H1 (cell line): Measurements from ENCODE around the gene SGO1. TPM values are rescaled to one million over a fixed set of nuclear protein-coding genes. Genes with fewer than 3 reads are reported as not detected.

Source experiments
- ASH2L ChIP-seq: fragments of 200-600, 300-600 bp; sonication (generic); IDR thresholded peaks from one replicate; pipeline ENCODE4 v1.7.1; 2017; ENCODE audit warnings: low read length
- CHD2 ChIP-seq: IDR thresholded peaks from 2 replicates; pipeline ENCODE4 v1.6.1; 2012; ENCODE audit warnings: low read length, improper control_type of control experiment
- CTBP2 ChIP-seq: IDR thresholded peaks from 2 replicates; pipeline ENCODE4 v1.7.0; 2011; ENCODE audit warnings: borderline replicate concordance, mild to moderate bottlenecking, moderate library complexity, mixed read lengths, low read length; ENCODE audit not compliant: insufficient read depth, insufficient read length
- GTF2F1 ChIP-seq: IDR thresholded peaks from 2 replicates; pipeline ENCODE4 v1.6.1; 2012; ENCODE audit warnings: low read depth, low read length, improper control_type of control experiment, borderline replicate concordance
- HDAC2 ChIP-seq, 2 experiments: fragments of 300-600 bp in 1 of 2; sonication (generic) in 1 of 2; IDR thresholded peaks; 2 replicates each; pipeline ENCODE4 v1.6.1; 2011 to 2012; ENCODE audit warnings: low read depth in 2 of 2, low read length in 2 of 2, mild to moderate bottlenecking in 2 of 2, moderate library complexity in 2 of 2, borderline replicate concordance in 1 of 2, inconsistent platforms in 1 of 2
- JUN ChIP-seq: IDR thresholded peaks from 2 replicates; pipeline ENCODE4 v1.6.1; 2011; ENCODE audit warnings: low read depth, mild to moderate bottlenecking, improper control_type of control experiment, low read length
- KDM1A ChIP-seq: fragments of 200-600, 300-600 bp; sonication (generic); IDR thresholded peaks from 2 replicates; pipeline ENCODE4 v1.7.1; 2016; ENCODE audit warnings: mild to moderate bottlenecking, low read length, borderline replicate concordance
- NRF1 ChIP-seq: IDR thresholded peaks from 2 replicates; pipeline ENCODE4 v1.6.1; 2011; ENCODE audit warnings: mild to moderate bottlenecking, low read depth, low read length, improper control_type of control experiment
- SIN3A ChIP-seq, 2 experiments: IDR thresholded peaks in 1 of 2; conservative IDR thresholded peaks in 1 of 2; 2 replicates each; pipeline ENCODE4 v1.6.1; 2011 to 2012; ENCODE audit warnings: low read length in 2 of 2, improper control_type of control experiment in 1 of 2, low read depth in 1 of 2, mild to moderate bottlenecking in 1 of 2
- SP4 ChIP-seq: IDR thresholded peaks from 2 replicates; pipeline ENCODE4 v1.6.1; 2012; ENCODE audit warnings: low read length, inconsistent platforms
- SRF ChIP-seq: IDR thresholded peaks from 2 replicates; pipeline ENCODE4 v1.6.1; 2011; ENCODE audit warnings: mild to moderate bottlenecking, low read depth, low read length, moderate library complexity
- TAF7 ChIP-seq: optimal IDR thresholded peaks from 2 replicates; pipeline ENCODE3; 2011; ENCODE audit warnings: low read depth, mild to moderate bottlenecking, inconsistent platforms, low read length, moderate library complexity, borderline replicate concordance
- polyA plus RNA-seq, 7 experiments: library from polyadenylated mRNA; depleted of rRNA in 3 of 7; stranded (reverse) in 5 of 7; unstranded in 2 of 7; fragments of >200 nt in 5 of 7; fragments of 200-250 nt in 2 of 7; gene quantifications; 1 replicate in 5 of 7; 2 replicates in 1 of 7; 4 replicates in 1 of 7; pipeline versions ENCODE4 v1.2.1 to v1.2.3, GENCODE V29; 2011 to 2013; ENCODE audit warnings: missing spikeins in 2 of 7, mixed read lengths in 2 of 7
- total RNA-seq: library from RNA; stranded (reverse); fragmentation: NEBNext Ultra II Directional; extraction: Animal tissue kit (Norgen Biotek cat#: 25700); gene quantifications from 2 replicates; pipeline ENCODE4 v1.2.1, GENCODE V29; 2021
- TF ChIP-seq, protein P1 (sequence below): IDR thresholded peaks from 2 replicates; pipeline ENCODE4 v1.6.1; 2012; ENCODE audit warnings: inconsistent platforms
- TF ChIP-seq, protein P2 (sequence below): IDR thresholded peaks from 2 replicates; pipeline ENCODE4 v1.6.1; 2011; ENCODE audit warnings: low read length, improper control_type of control experiment
- TF ChIP-seq, protein P3 (sequence below), 3 experiments: IDR thresholded peaks; 1 replicate in 2 of 3; 2 replicates in 1 of 3; pipeline versions ENCODE4 v1.5.1 to v1.6.1; 2011; ENCODE audit warnings: low read length in 3 of 3, mild to moderate bottlenecking in 3 of 3, inconsistent platforms in 2 of 3, low read depth in 1 of 3, moderate library complexity in 1 of 3; ENCODE audit not compliant: insufficient read depth in 1 of 3; ENCODE audit errors: control extremely low read depth in 1 of 3
- TF ChIP-seq, protein P4 (sequence below): IDR thresholded peaks from 2 replicates; pipeline ENCODE4 v1.6.1; 2012; ENCODE audit warnings: inconsistent platforms
- TF ChIP-seq, protein P5 (sequence below): IDR thresholded peaks from 2 replicates; pipeline ENCODE4 v1.6.1; 2011; ENCODE audit warnings: low read depth, mild to moderate bottlenecking, low read length; ENCODE audit not compliant: insufficient read depth

Gene SGO1
- total and polyA plus RNA-seq, 2 of the 8 experiments (the other 6 are each of a cell fraction or from before 2014, with no cell fraction given): 6.9 to 36.4 TPM

DNA sequence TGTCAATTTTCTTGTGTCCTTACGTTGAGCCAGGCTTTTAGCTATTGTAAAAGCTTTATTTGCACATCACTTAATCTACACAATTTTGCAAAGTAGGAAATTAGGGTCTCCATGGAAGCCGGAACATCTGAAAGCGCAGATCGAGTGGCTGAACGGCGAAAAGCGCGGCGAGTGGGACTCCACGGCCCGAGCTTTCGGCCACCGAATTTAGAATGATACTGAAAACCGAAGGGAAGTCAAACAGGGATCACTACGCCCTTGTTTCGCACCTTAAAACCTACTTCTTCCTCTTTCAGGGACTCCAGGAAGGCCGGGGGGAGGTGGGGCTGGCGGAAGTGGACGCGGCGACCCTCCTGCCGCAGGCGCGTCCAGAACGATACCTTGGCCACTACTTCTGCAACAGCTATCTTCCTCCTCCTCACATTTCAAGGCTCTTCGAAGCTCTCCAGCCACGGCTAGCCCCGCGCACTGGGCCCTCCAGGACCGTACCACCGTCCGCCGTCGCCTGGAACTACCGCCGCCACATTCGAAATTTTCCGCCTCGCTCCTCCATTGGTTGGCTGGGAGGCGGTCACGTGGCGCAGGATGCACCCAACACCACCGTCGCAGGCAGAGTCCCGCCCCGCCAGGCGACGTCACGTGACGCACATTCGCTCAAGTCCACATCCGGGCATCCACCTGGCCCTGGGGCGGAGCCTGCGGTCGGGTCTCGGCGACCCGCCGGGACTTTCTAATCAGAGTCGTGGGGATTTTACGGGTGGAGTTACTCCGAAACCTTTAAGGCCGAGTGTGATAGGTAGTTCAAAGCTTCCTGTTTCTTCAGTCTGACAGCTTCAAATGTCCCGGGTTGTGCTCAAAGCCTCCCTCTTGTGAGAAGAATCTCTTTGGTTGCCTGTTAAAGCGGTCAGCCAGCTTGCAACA lies at the start of gene SGO1 (continued):
- TF ChIP-seq, protein P1, sequence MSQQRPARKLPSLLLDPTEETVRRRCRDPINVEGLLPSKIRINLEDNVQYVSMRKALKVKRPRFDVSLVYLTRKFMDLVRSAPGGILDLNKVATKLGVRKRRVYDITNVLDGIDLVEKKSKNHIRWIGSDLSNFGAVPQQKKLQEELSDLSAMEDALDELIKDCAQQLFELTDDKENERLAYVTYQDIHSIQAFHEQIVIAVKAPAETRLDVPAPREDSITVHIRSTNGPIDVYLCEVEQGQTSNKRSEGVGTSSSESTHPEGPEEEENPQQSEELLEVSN: peak; percentile 67
- no peak for TF ChIP-seq CTBP2
- peak; percentile 77; the same call in 1 of the 2 replicates for TF ChIP-seq GTF2F1
- TF ChIP-seq, protein P2, sequence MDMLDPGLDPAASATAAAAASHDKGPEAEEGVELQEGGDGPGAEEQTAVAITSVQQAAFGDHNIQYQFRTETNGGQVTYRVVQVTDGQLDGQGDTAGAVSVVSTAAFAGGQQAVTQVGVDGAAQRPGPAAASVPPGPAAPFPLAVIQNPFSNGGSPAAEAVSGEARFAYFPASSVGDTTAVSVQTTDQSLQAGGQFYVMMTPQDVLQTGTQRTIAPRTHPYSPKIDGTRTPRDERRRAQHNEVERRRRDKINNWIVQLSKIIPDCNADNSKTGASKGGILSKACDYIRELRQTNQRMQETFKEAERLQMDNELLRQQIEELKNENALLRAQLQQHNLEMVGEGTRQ: peak; percentile 100
- no peak for TF ChIP-seq SRF
- TF ChIP-seq, protein P3, sequence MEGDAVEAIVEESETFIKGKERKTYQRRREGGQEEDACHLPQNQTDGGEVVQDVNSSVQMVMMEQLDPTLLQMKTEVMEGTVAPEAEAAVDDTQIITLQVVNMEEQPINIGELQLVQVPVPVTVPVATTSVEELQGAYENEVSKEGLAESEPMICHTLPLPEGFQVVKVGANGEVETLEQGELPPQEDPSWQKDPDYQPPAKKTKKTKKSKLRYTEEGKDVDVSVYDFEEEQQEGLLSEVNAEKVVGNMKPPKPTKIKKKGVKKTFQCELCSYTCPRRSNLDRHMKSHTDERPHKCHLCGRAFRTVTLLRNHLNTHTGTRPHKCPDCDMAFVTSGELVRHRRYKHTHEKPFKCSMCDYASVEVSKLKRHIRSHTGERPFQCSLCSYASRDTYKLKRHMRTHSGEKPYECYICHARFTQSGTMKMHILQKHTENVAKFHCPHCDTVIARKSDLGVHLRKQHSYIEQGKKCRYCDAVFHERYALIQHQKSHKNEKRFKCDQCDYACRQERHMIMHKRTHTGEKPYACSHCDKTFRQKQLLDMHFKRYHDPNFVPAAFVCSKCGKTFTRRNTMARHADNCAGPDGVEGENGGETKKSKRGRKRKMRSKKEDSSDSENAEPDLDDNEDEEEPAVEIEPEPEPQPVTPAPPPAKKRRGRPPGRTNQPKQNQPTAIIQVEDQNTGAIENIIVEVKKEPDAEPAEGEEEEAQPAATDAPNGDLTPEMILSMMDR (IDR thresholded peaks at IDR 0.05; ENCODE audit: control extremely low read depth in 1 of 3, insufficient read depth in 1 of 3, low read depth in 1 of 3, low read length in 3 of 3): no peak; a peak in 1 of 4 replicates
- TF ChIP-seq, protein P4, sequence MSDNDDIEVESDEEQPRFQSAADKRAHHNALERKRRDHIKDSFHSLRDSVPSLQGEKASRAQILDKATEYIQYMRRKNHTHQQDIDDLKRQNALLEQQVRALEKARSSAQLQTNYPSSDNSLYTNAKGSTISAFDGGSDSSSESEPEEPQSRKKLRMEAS: peak; percentile 91
- TF ChIP-seq SP4: peak; percentile 85; the same call in 1 of the 2 replicates
- TF ChIP-seq, protein P5, sequence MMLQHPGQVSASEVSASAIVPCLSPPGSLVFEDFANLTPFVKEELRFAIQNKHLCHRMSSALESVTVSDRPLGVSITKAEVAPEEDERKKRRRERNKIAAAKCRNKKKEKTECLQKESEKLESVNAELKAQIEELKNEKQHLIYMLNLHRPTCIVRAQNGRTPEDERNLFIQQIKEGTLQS: peak; percentile 99
- TF ChIP-seq HDAC2 (IDR thresholded peaks at IDR 0.05; ENCODE audit: borderline replicate concordance in 1 of 2, low read depth in 2 of 2, low read length in 2 of 2): no peak; a peak in 1 of 4 replicates
- TF ChIP-seq TAF7: peak; percentile 46
- TF ChIP-seq KDM1A: no peak
- TF ChIP-seq CHD2: peak; percentile 59
- TF ChIP-seq SIN3A (conservative IDR thresholded peaks at IDR 0.05 in 1 of 2, IDR thresholded peaks at IDR 0.05 in 1 of 2; ENCODE audit: low read depth in 1 of 2, low read length in 2 of 2): peak; percentile 78 to 97; a peak in 2 of 4 replicates
- TF ChIP-seq ASH2L: peak; percentile 95
- TF ChIP-seq NRF1: no peak
- TF ChIP-seq JUN: no peak
